ENCODE results near the gene PLAAT4. TPM values are rescaled to one million over a fixed set of nuclear protein-coding genes. Genes with fewer than 3 reads are reported as not detected.
"Not testable (repeated sequence)": the region's sequence is repeated elsewhere in the genome, so short reads cannot be mapped to it uniquely, and the experiment has no call there.

The PLAAT4 gene
- total RNA-seq, 1 donor from 2014 or later = 1.7 TPM

GRCh38 chr11:63572026-63572688 is 35.5 kb downstream of the PLAAT4 start:
- peaks cover 15% of the 10 kb centered on the region for H3K4me1 Mint-ChIP-seq
- no peak overlapping the region for H3K4me3 Mint-ChIP-seq
- H3K27me3 Mint-ChIP-seq (ENCODE audit: low read depth) = no peaks in the 10 kb centered on the region
- H3K27ac Mint-ChIP-seq = no peak overlapping the region
- H3K36me3 Mint-ChIP-seq = no peaks in the 10 kb centered on the region
- no peaks in the 10 kb centered on the region for H3K9me3 Mint-ChIP-seq
- TF ChIP-seq CTCF (IDR thresholded peaks at IDR 0.05; ENCODE audit: unreplicated experiment) = no peak
- no peak for DNase-seq (ENCODE audit: low spot score in 2 of 2, unreplicated experiment in 2 of 2)

GRCh38 chr11:63573881-63574855 is 37.6 kb downstream of the PLAAT4 start:
- Mint-ChIP-seq H3K4me3 (peak overlapping the region; percentile 22), H3K27ac (peak overlapping the region; percentile 77), H3K36me3 (peaks cover 2% of the 10 kb centered on the region)

GRCh38 chr11:63574856-63575602 is 38.4 kb downstream of the PLAAT4 start:
- Mint-ChIP-seq H3K36me3 (peaks cover 2% of the 10 kb centered on the region), H3K27me3 (ENCODE audit: low read depth) (no peaks in the 10 kb centered on the region)
- no peak for DNase-seq (ENCODE audit: low spot score in 2 of 2, unreplicated experiment in 2 of 2)

More at GRCh38 chr11:63573881-63574855, 37.6 kb downstream of the PLAAT4 start:
- Mint-ChIP-seq H3K9me3 (peaks cover 3% of the 10 kb centered on the region), H3K27me3 (ENCODE audit: low read depth) (no peaks in the 10 kb centered on the region), H3K4me1 (peaks cover 3% of the 10 kb centered on the region)
- DNase-seq (ENCODE audit: low spot score in 2 of 2, unreplicated experiment in 2 of 2) = no peak
- no peak for TF ChIP-seq CTCF (IDR thresholded peaks at IDR 0.05; ENCODE audit: unreplicated experiment)

GRCh38 chr11:63578882-63579281 is 42.3 kb downstream of the PLAAT4 start:
- H3K4me3 Mint-ChIP-seq; H3K27me3 Mint-ChIP-seq (ENCODE audit: low read depth); H3K27ac Mint-ChIP-seq; H3K4me1 Mint-ChIP-seq; DNase-seq (ENCODE audit: low spot score in 2 of 2, unreplicated experiment in 2 of 2): not testable (repeated sequence)
- Mint-ChIP-seq H3K36me3 (peaks cover 17% of the 10 kb centered on the region), H3K9me3 (peaks cover 23% of the 10 kb centered on the region)

More at GRCh38 chr11:63574856-63575602, 38.4 kb downstream of the PLAAT4 start:
- Mint-ChIP-seq H3K4me3 (peak overlapping the region; percentile 22), H3K4me1 (peaks cover 3% of the 10 kb centered on the region), H3K9me3 (peaks cover 3% of the 10 kb centered on the region), H3K27ac (peak overlapping the region; percentile 77)
- TF ChIP-seq CTCF (IDR thresholded peaks at IDR 0.05; ENCODE audit: unreplicated experiment) = no peak

GRCh38 chr11:63581224-63581623 is 44.6 kb downstream of the PLAAT4 start:
- DNase-seq (ENCODE audit: low spot score in 2 of 2, unreplicated experiment in 2 of 2); H3K4me1 Mint-ChIP-seq; H3K27me3 Mint-ChIP-seq (ENCODE audit: low read depth); H3K4me3 Mint-ChIP-seq; H3K27ac Mint-ChIP-seq: not testable (repeated sequence)
- Mint-ChIP-seq H3K9me3 (peaks cover 23% of the 10 kb centered on the region), H3K36me3 (peaks cover 17% of the 10 kb centered on the region)

GRCh38 chr11:63583357-63583677 is 46.7 kb downstream of the PLAAT4 start:
- H3K36me3 Mint-ChIP-seq = peaks cover 17% of the 10 kb centered on the region
- H3K9me3 Mint-ChIP-seq = peaks cover 20% of the 10 kb centered on the region
- H3K4me3 Mint-ChIP-seq = no peak overlapping the region
- no peaks in the 10 kb centered on the region for H3K4me1 Mint-ChIP-seq
- H3K27ac Mint-ChIP-seq = no peak overlapping the region
- no peak for TF ChIP-seq CTCF (IDR thresholded peaks at IDR 0.05; ENCODE audit: unreplicated experiment)
- no peak for DNase-seq (ENCODE audit: low spot score in 2 of 2, unreplicated experiment in 2 of 2)
- H3K27me3 Mint-ChIP-seq (ENCODE audit: low read depth) = no peaks in the 10 kb centered on the region
